Thyroid gland (tissue), 4 donors: ENCODE results near the gene MINPP1.

Experiments
- CTCF ChIP-seq, 6 experiments: fragments of 200-600 bp in 3 of 6; fragments of 450-650 bp in 3 of 6; sonication (generic) in 3 of 6; IDR thresholded peaks; one replicate each; pipeline ENCODE4 v1.5.1; 2016 to 2019; ENCODE audit warnings: antibody characterized with exemption in 6 of 6, mild to moderate bottlenecking in 2 of 6, inconsistent platforms in 1 of 6, moderate library complexity in 1 of 6
- POLR2A ChIP-seq, 2 donors: fragments of 450-650 bp; IDR thresholded peaks; one replicate each; pipeline ENCODE4 v1.6.1; 2017; ENCODE audit warnings: antibody characterized with exemption in 2 of 2, mild to moderate bottlenecking in 2 of 2, moderate library complexity in 1 of 2

GRCh38 chr10:87545783-87546182 is 41.1 kb downstream of the MINPP1 start:
- TF ChIP-seq CTCF (IDR thresholded peaks at IDR 0.05), result no peak
- no peak for TF ChIP-seq POLR2A (IDR thresholded peaks at IDR 0.05)
